ENCODE results near the gene TCEA3. TPM values are rescaled to one million over a fixed set of nuclear protein-coding genes. Genes with fewer than 3 reads are reported as not detected.

TCEA3 gene
- total and polyA plus RNA-seq, 7 experiments from 2014 or later: 20.2 to 59.2 (median 49.3) TPM

DNA sequence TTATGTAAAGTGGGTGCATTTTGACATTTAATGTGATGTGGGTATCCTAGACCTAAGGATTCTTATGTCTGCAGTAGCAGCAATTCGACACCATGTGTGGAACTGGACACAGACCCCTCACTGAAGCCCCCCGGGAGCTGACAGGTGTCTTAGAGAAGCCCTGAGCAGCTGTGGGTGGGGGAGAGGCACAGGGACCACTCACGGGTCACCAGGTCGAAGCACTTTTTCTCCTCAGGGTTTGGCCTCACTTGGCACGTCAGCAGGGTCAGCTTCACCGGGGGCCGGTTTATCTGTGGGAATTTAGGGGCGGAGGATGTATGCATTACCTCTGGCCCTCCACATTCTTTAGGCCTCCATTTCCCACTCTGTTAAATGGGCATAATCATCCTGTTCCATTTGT is 14.0 kb upstream of the TCEA3 start:
- Histone ChIP-seq H3K27me3 (ENCODE audit: control insufficient read depth in 2 of 2, insufficient read depth in 2 of 2, low read length in 2 of 2) (no peaks in the 10 kb centered on the region), H3K9me3 (ENCODE audit: control insufficient read depth in 2 of 3, low read length in 3 of 3) (no peaks in the 10 kb centered on the region), H3K27ac (ENCODE audit: low read depth, low read length) (no peak overlapping the region), H3K4me1 (ENCODE audit: control insufficient read depth in 2 of 2, insufficient read depth in 2 of 2, low read length in 2 of 2) (no peaks in the 10 kb centered on the region), H3K36me3 (ENCODE audit: control insufficient read depth in 2 of 3, insufficient read depth in 3 of 3, low read length in 3 of 3) (no peaks in the 10 kb centered on the region), H3K4me3 (ENCODE audit: low read length) (no peak overlapping the region)
- no peak for ATAC-seq
- no peak for DNase-seq
- H3K27me3 Mint-ChIP-seq: peaks cover 0 to 20% (median 0%) of the 10 kb centered on the region in 5 donors
- H3K36me3 Mint-ChIP-seq: no peaks in the 10 kb centered on the region
- intact Hi-C loops (cut with micrococcal nuclease): no loop called here
- H3K4me3 Mint-ChIP-seq: no peak overlapping the region
- no peak overlapping the region for H3K27ac Mint-ChIP-seq
- H3K9me3 Mint-ChIP-seq: no peaks in the 10 kb centered on the region
- H3K4me1 Mint-ChIP-seq: no peaks in the 10 kb centered on the region
- CTCF ChIA-PET: no interaction called here
- POLR2A ChIA-PET: no interaction called here

DNA sequence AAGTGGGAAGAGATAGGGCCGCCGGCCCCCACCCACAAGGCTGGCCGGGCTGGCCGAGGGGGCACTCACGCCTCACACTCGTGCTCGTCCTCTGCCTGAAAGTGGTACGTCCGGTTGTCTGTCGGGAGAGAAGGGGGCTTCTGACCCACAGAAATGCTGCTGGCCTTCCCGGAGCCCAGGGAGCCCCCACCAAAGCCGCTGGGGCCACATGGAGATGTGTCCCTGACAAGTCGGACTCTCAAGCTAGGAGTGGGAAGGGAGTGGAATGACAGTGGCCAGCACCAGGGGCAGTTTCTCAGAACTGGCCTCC is 12.8 kb upstream of the TCEA3 start:
- no peaks in the 10 kb centered on the region for H3K4me1 ChIP-seq (ENCODE audit: control insufficient read depth in 2 of 2, insufficient read depth in 2 of 2, low read length in 2 of 2)
- POLR2A ChIA-PET: no interaction called here

DNA sequence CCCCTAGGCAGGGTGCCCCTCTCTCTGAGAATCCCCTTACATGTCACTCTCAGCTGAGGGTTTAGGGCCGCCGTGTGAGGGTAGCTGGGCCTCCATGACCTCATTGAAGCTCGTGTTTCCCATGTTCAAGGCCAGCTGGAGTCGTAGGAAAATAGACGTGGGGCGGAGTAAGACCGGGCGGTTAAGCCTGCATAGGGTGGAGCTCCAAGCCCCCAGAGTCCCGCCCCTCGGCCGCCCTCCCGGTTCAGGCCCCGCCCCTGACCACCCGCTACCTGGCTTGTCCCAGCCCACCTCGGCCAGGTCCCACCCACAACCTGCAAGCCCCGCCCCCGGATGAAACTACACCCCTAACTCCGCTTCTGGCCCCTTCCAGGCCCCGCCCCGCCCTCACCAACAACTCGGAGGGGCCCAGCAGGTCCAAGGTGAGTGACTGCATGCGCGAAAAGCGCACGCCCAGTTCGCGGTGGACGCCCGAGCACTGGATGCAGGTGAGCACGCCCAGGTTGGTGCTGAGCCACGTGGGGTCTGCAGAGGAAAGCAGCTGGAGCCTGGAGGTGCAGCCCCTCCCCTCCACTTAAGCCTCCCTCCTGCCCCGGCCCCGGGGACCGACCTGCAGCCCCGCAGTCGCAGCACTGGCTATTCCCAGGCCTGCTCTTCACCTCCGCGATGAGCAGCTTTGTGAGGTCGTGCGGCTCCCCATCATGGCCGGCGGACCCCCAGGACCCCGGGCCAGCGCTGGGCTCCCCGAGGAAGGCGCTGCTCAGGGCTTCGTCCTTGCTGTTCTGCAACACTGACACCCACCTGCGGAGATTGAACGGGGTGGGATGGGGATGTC is 12.2 kb upstream of the TCEA3 start:
- no peaks in the 10 kb centered on the region for H3K9me3 ChIP-seq (ENCODE audit: control insufficient read depth in 2 of 3, low read length in 3 of 3)
- Mint-ChIP-seq H3K27ac (no peak overlapping the region), H3K4me3 (peak overlapping the region in 3 of 10 donors; percentile 13 to 44 (median 39)), H3K4me1 (no peaks in the 10 kb centered on the region), H3K27me3 (peaks cover 0 to 20% (median 0%) of the 10 kb centered on the region in 5 donors), H3K9me3 (no peaks in the 10 kb centered on the region), H3K36me3 (no peaks in the 10 kb centered on the region)
- intact Hi-C loops (cut with micrococcal nuclease): no loop called here
- no peaks in the 10 kb centered on the region for H3K4me1 ChIP-seq (ENCODE audit: control insufficient read depth in 2 of 2, insufficient read depth in 2 of 2, low read length in 2 of 2)
- ChIA-PET CTCF (interaction anchor here (0.5 kb wide), 1 partner anchor 107 kb away, joined by 3 read pairs; no protein-coding TSS in a partner anchor), POLR2A (no interaction called here)
- no peaks in the 10 kb centered on the region for H3K36me3 ChIP-seq (ENCODE audit: control insufficient read depth in 2 of 3, insufficient read depth in 3 of 3, low read length in 3 of 3)
- ATAC-seq: peak; percentile 78
- peak in 6 of 9 donors; percentile 7 to 35 (median 24) for DNase-seq
- H3K27ac ChIP-seq (ENCODE audit: low read depth, low read length): no peak overlapping the region
- no peaks in the 10 kb centered on the region for H3K27me3 ChIP-seq (ENCODE audit: control insufficient read depth in 2 of 2, insufficient read depth in 2 of 2, low read length in 2 of 2)
- no peak overlapping the region for H3K4me3 ChIP-seq (ENCODE audit: low read length)

More for the DNA sequence above, 12.8 kb upstream of the TCEA3 start:
- H3K4me1 Mint-ChIP-seq: no peaks in the 10 kb centered on the region
- no peaks in the 10 kb centered on the region for H3K9me3 Mint-ChIP-seq
- H3K4me3 Mint-ChIP-seq: peak overlapping the region in 1 of 10 donors; percentile 33
- Histone ChIP-seq H3K4me3 (ENCODE audit: low read length) (no peak overlapping the region), H3K9me3 (ENCODE audit: control insufficient read depth in 2 of 3, low read length in 3 of 3) (no peaks in the 10 kb centered on the region), H3K36me3 (ENCODE audit: control insufficient read depth in 2 of 3, insufficient read depth in 3 of 3, low read length in 3 of 3) (no peaks in the 10 kb centered on the region), H3K27ac (ENCODE audit: low read depth, low read length) (no peak overlapping the region), H3K27me3 (ENCODE audit: control insufficient read depth in 2 of 2, insufficient read depth in 2 of 2, low read length in 2 of 2) (no peaks in the 10 kb centered on the region)
- DNase-seq (no peak), ATAC-seq (no peak)
- H3K27ac Mint-ChIP-seq: no peak overlapping the region
- CTCF ChIA-PET: interaction anchor here (0.5 kb wide), 1 partner anchor 107 kb away, joined by 3 read pairs; no protein-coding TSS in a partner anchor
- H3K27me3 Mint-ChIP-seq: peaks cover 0 to 20% (median 0%) of the 10 kb centered on the region in 5 donors
- no peaks in the 10 kb centered on the region for H3K36me3 Mint-ChIP-seq
- intact Hi-C loops (cut with micrococcal nuclease): no loop called here

DNA sequence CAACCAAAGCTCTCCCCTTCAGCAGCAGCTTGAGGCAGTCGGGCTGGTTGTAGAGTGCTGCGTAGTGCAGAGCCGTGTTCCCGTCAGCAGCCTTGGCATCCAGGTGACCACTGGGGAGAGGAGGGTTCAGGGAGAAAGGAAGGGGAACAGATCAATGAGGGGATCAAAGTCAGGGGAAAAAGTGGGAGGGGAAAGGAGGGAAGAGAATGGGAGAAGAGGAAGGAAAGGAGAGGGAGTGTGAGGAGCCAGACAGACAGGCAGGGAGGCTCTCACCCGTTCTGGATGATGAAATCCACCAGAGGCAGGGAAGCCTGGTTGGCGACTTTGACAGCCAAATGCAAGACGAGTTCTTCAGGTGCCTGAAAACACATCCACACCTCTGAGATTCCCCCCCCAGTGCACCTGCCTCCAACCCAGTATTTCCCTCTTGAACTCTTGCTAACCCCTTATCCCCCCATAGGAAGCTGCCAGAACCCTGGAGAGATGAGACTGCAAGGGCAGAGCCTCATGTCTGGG is 9.8 kb upstream of the TCEA3 start:
- DNase-seq (no peak), ATAC-seq (no peak)
- ChIA-PET CTCF (no interaction called here), POLR2A (interaction anchor here (1.1 kb wide), 1 partner anchor 12 kb away, joined by 3 read pairs; no protein-coding TSS in a partner anchor)
- H3K27me3 ChIP-seq (ENCODE audit: control insufficient read depth in 2 of 2, insufficient read depth in 2 of 2, low read length in 2 of 2): no peaks in the 10 kb centered on the region
- Mint-ChIP-seq H3K27me3 (peaks cover 0 to 23% (median 0%) of the 10 kb centered on the region in 5 donors), H3K36me3 (no peaks in the 10 kb centered on the region), H3K4me3 (no peak overlapping the region), H3K9me3 (no peaks in the 10 kb centered on the region), H3K4me1 (no peaks in the 10 kb centered on the region), H3K27ac (no peak overlapping the region)
- no peak overlapping the region for H3K27ac ChIP-seq (ENCODE audit: low read depth, low read length)
- no peaks in the 10 kb centered on the region for H3K36me3 ChIP-seq (ENCODE audit: control insufficient read depth in 2 of 3, insufficient read depth in 3 of 3, low read length in 3 of 3)
- H3K4me1 ChIP-seq (ENCODE audit: control insufficient read depth in 2 of 2, insufficient read depth in 2 of 2, low read length in 2 of 2): no peaks in the 10 kb centered on the region
- H3K9me3 ChIP-seq (ENCODE audit: control insufficient read depth in 2 of 3, low read length in 3 of 3): no peaks in the 10 kb centered on the region
- no peak overlapping the region for H3K4me3 ChIP-seq (ENCODE audit: low read length)
- intact Hi-C loops (cut with micrococcal nuclease): no loop called here

DNA sequence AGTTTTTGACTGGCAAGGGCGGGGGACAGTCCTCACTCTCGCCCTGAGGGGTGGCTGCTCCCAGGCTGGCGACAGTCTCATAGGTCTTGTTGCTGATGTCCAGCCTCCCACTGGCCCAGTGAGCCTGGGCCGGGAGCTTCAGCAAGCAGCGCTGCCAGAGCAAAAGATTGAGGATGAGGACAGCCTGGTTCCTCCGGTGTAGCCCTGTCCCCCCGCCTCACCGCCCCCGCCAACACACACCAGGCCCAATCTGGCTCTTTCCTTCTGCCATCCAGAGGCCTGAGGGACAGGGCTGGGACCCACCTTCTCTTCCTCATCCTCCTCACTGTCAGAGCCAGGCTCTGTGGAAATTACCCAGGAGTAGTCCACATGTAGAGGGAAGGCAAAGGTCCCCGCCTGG is 8.6 kb upstream of the TCEA3 start:
- no peaks in the 10 kb centered on the region for H3K4me1 ChIP-seq (ENCODE audit: control insufficient read depth in 2 of 2, insufficient read depth in 2 of 2, low read length in 2 of 2)
- H3K4me3 ChIP-seq (ENCODE audit: low read length): no peak overlapping the region
- Mint-ChIP-seq H3K4me3 (no peak overlapping the region), H3K4me1 (no peaks in the 10 kb centered on the region), H3K27ac (no peak overlapping the region), H3K36me3 (no peaks in the 10 kb centered on the region), H3K27me3 (peaks cover 0 to 33% (median 0%) of the 10 kb centered on the region in 5 donors), H3K9me3 (no peaks in the 10 kb centered on the region)
- no peak overlapping the region for H3K27ac ChIP-seq (ENCODE audit: low read depth, low read length)
- DNase-seq (no peak), ATAC-seq (no peak)
- H3K36me3 ChIP-seq (ENCODE audit: control insufficient read depth in 2 of 3, insufficient read depth in 3 of 3, low read length in 3 of 3): no peaks in the 10 kb centered on the region
- ChIA-PET CTCF (no interaction called here), POLR2A (no interaction called here)
- no peaks in the 10 kb centered on the region for H3K9me3 ChIP-seq (ENCODE audit: control insufficient read depth in 2 of 3, low read length in 3 of 3)
- intact Hi-C loops (cut with micrococcal nuclease): no loop called here
- H3K27me3 ChIP-seq (ENCODE audit: control insufficient read depth in 2 of 2, insufficient read depth in 2 of 2, low read length in 2 of 2): no peaks in the 10 kb centered on the region

DNA sequence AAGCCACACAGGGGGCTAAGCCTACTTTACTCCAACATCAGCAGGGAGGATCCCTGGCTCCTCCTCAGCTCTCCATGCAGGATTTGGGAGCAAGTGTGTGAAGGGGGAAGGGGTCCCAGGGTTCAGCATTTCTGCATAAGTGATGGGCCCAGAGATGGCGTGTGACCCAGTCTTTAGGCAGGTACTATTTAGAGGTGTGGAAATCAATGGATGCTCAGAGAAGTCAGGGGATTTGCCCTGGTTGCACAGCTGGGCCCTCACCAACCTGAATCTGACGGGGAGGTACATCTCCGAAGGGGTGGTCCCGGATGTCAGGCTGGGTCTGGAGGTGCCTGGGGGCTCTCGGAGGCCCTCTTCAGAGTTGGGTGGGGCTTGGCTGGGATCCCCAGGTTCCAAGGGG is 6.9 kb upstream of the TCEA3 start:
- no peaks in the 10 kb centered on the region for H3K36me3 ChIP-seq (ENCODE audit: control insufficient read depth in 2 of 3, insufficient read depth in 3 of 3, low read length in 3 of 3)
- H3K9me3 Mint-ChIP-seq: no peaks in the 10 kb centered on the region
- no peak overlapping the region for H3K4me3 Mint-ChIP-seq
- no peaks in the 10 kb centered on the region for H3K27me3 ChIP-seq (ENCODE audit: control insufficient read depth in 2 of 2, insufficient read depth in 2 of 2, low read length in 2 of 2)
- H3K36me3 Mint-ChIP-seq: peaks cover 0 to 3% (median 0%) of the 10 kb centered on the region in 5 donors
- ATAC-seq: no peak
- no peaks in the 10 kb centered on the region for H3K4me1 ChIP-seq (ENCODE audit: control insufficient read depth in 2 of 2, insufficient read depth in 2 of 2, low read length in 2 of 2)
- no peak overlapping the region for H3K27ac ChIP-seq (ENCODE audit: low read depth, low read length)
- H3K4me3 ChIP-seq (ENCODE audit: low read length): no peak overlapping the region
- DNase-seq: no peak
- H3K4me1 Mint-ChIP-seq: peaks cover 0 to 4% (median 0%) of the 10 kb centered on the region in 7 donors
- POLR2A ChIA-PET: no interaction called here
- intact Hi-C loops (cut with micrococcal nuclease): no loop called here
- CTCF ChIA-PET: no interaction called here
- no peaks in the 10 kb centered on the region for H3K9me3 ChIP-seq (ENCODE audit: control insufficient read depth in 2 of 3, low read length in 3 of 3)
- no peak overlapping the region for H3K27ac Mint-ChIP-seq
- peaks cover 0 to 47% (median 0%) of the 10 kb centered on the region in 5 donors for H3K27me3 Mint-ChIP-seq

DNA sequence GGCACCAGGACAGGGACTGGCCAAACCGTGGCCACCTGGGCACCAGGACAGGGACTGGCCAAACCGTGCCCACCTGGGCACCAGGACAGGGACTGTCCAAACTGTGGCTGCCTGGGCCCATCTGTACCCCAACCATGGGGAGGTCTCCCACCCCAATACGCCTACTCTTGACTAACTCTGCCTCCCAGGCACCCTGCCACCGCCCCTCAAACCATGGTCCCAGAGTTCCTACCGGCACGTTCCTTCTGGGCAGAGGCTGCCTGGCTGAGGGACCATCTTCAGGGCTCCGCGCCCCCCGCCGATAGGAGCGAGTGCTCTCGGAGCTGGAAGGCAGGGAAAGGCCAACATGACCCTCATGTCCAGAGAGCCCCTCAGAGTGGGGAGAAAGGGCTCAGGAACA is 6.3 kb upstream of the TCEA3 start:
- Histone ChIP-seq H3K36me3 (ENCODE audit: control insufficient read depth in 2 of 3, insufficient read depth in 3 of 3, low read length in 3 of 3) (no peaks in the 10 kb centered on the region), H3K9me3 (ENCODE audit: control insufficient read depth in 2 of 3, low read length in 3 of 3) (no peaks in the 10 kb centered on the region), H3K27ac (ENCODE audit: low read depth, low read length) (no peak overlapping the region), H3K4me3 (ENCODE audit: low read length) (no peak overlapping the region), H3K27me3 (ENCODE audit: control insufficient read depth in 2 of 2, insufficient read depth in 2 of 2, low read length in 2 of 2) (no peaks in the 10 kb centered on the region), H3K4me1 (ENCODE audit: control insufficient read depth in 2 of 2, insufficient read depth in 2 of 2, low read length in 2 of 2) (no peaks in the 10 kb centered on the region)
- ATAC-seq (no peak), DNase-seq (no peak)
- peaks cover 0 to 8% (median 0%) of the 10 kb centered on the region in 7 donors for H3K4me1 Mint-ChIP-seq
- H3K36me3 Mint-ChIP-seq: peaks cover 0 to 3% (median 0%) of the 10 kb centered on the region in 5 donors
- ChIA-PET POLR2A (no interaction called here), CTCF (no interaction called here)
- no peak overlapping the region for H3K27ac Mint-ChIP-seq
- no peaks in the 10 kb centered on the region for H3K9me3 Mint-ChIP-seq
- peaks cover 0 to 50% (median 0%) of the 10 kb centered on the region in 5 donors for H3K27me3 Mint-ChIP-seq
- H3K4me3 Mint-ChIP-seq: no peak overlapping the region
- intact Hi-C loops (cut with micrococcal nuclease): no loop called here
